H1 (cell line): ENCODE results near the gene FOXJ2. TPM values are rescaled to one million over a fixed set of nuclear protein-coding genes. Genes with fewer than 3 reads are reported as not detected.

ENCODE experiments used
- BACH1 ChIP-seq: IDR thresholded peaks from 2 replicates; pipeline ENCODE4 v1.6.1; 2012; ENCODE audit warnings: low read length, improper control_type of control experiment
- POLR2A ChIP-seq, 2 experiments: IDR thresholded peaks; 1 replicate in 1 of 2; 2 replicates in 1 of 2; pipeline ENCODE4 v1.6.1; 2011; ENCODE audit warnings: low read depth in 2 of 2, low read length in 2 of 2, mild to moderate bottlenecking in 2 of 2; ENCODE audit errors: control extremely low read depth in 1 of 2
- POLR2AphosphoS5 ChIP-seq: IDR thresholded peaks from 2 replicates; pipeline ENCODE4 v1.6.1; 2011; ENCODE audit warnings: low read depth, low read length
- RAD21 ChIP-seq, 2 experiments: IDR thresholded peaks in 1 of 2; conservative IDR thresholded peaks in 1 of 2; 2 replicates each; pipeline ENCODE4 v1.6.1; 2011; ENCODE audit warnings: low read depth in 2 of 2, low read length in 2 of 2, improper control_type of control experiment in 1 of 2, inconsistent platforms in 1 of 2, mild to moderate bottlenecking in 1 of 2, moderate library complexity in 1 of 2
- polyA plus RNA-seq, 7 experiments: library from polyadenylated mRNA; depleted of rRNA in 3 of 7; stranded (reverse) in 5 of 7; unstranded in 2 of 7; fragments of >200 nt in 5 of 7; fragments of 200-250 nt in 2 of 7; gene quantifications; 1 replicate in 5 of 7; 2 replicates in 1 of 7; 4 replicates in 1 of 7; pipeline versions ENCODE4 v1.2.1 to v1.2.3, GENCODE V29; 2011 to 2013; ENCODE audit warnings: missing spikeins in 2 of 7, mixed read lengths in 2 of 7
- total RNA-seq: library from RNA; stranded (reverse); fragmentation: NEBNext Ultra II Directional; extraction: Animal tissue kit (Norgen Biotek cat#: 25700); gene quantifications from 2 replicates; pipeline ENCODE4 v1.2.1, GENCODE V29; 2021

FOXJ2 gene
- total and polyA plus RNA-seq, 2 of the 8 experiments (the other 6 are each of a cell fraction or from before 2014, with no cell fraction given), result 4.2 to 9.3 TPM

- no peak for TF ChIP-seq RAD21 (IDR thresholded peaks at IDR 0.05 in 1 of 2, conservative IDR thresholded peaks at IDR 0.05 in 1 of 2; ENCODE audit: low read depth in 2 of 2, low read length in 2 of 2)
- no peak for TF ChIP-seq BACH1
- TF ChIP-seq POLR2AphosphoS5, result no peak
- TF ChIP-seq POLR2A (IDR thresholded peaks at IDR 0.05; ENCODE audit: control extremely low read depth in 1 of 2, low read depth in 2 of 2, low read length in 2 of 2), result no peak
- TF ChIP-seq, all 59 proteins: peak for 0
Measured at GRCh38 chr12:8087666-8088065, 55.1 kb downstream of the FOXJ2 start (continued).
